BE2C (cell line): ENCODE data around the gene NTHL1.

Source experiments
- DNase-seq: peaks from one replicate; pipeline ENCODE4 v3.0.0-alpha.2; 2020
- H3K27me3 ChIP-seq: fragments of 250-450 bp; sonication (Bioruptor Pico); 2 replicates; pipeline ENCODE4 v1.5.1; 2020; ENCODE audit warnings: mild to moderate bottlenecking
- H3K36me3 ChIP-seq: fragments of 250-450 bp; sonication (Bioruptor Pico); 2 replicates; pipeline ENCODE4 v1.5.1; 2020; ENCODE audit warnings: mild to moderate bottlenecking
- H3K4me1 ChIP-seq: fragments of 250-450 bp; sonication (Bioruptor Pico); 2 replicates; pipeline ENCODE4 v1.5.1; 2020
- H3K4me3 ChIP-seq: 2 replicates; pipeline ENCODE4 v1.5.1; 2011; ENCODE audit warnings: low read depth, low read length
- H3K9me3 ChIP-seq: fragments of 250-450 bp; sonication (Bioruptor Pico); 2 replicates; pipeline ENCODE4 v1.5.1; 2020
- CTCF ChIP-seq: IDR thresholded peaks from 2 replicates; pipeline ENCODE4 v1.5.1; 2012; ENCODE audit warnings: mild to moderate bottlenecking, low read depth, low read length

Gene NTHL1

GRCh38 chr16:2082171-2082982 lies 34.7 kb upstream of the NTHL1 start:
- Histone ChIP-seq H3K9me3 (no peaks in the 10 kb centered on the region), H3K4me1 (peaks cover 8% of the 10 kb centered on the region; the same call in 1 of the 2 replicates), H3K4me3 (no peak overlapping the region), H3K27me3 (no peaks in the 10 kb centered on the region), H3K36me3 (peaks cover 49% of the 10 kb centered on the region)
- no peak for TF ChIP-seq CTCF
- no peak for DNase-seq

- no peak for DNase-seq
- no peak for TF ChIP-seq CTCF
- Histone ChIP-seq H3K4me1 (peaks cover 8% of the 10 kb centered on the region; the same call in 1 of the 2 replicates), H3K4me3 (no peak overlapping the region), H3K27me3 (no peaks in the 10 kb centered on the region), H3K36me3 (peaks cover 46% of the 10 kb centered on the region), H3K9me3 (no peaks in the 10 kb centered on the region)
Measured at GRCh38 chr16:2081201-2082084, 33.8 kb upstream of the NTHL1 start.

- no peak for DNase-seq
- Histone ChIP-seq H3K9me3 (no peaks in the 10 kb centered on the region), H3K36me3 (peaks cover 37% of the 10 kb centered on the region), H3K4me1 (no peaks in the 10 kb centered on the region; the same call in 1 of the 2 replicates), H3K4me3 (no peak overlapping the region), H3K27me3 (no peaks in the 10 kb centered on the region)
- no peak for TF ChIP-seq CTCF
Measured at GRCh38 chr16:2079991-2080390, 32.4 kb upstream of the NTHL1 start.

- H3K9me3 ChIP-seq: no peaks in the 10 kb centered on the region
- no peaks in the 10 kb centered on the region; the same call in 1 of the 2 replicates for H3K4me1 ChIP-seq
- H3K4me3 ChIP-seq: no peak overlapping the region
- H3K27me3 ChIP-seq: no peaks in the 10 kb centered on the region
- peaks cover 32% of the 10 kb centered on the region for H3K36me3 ChIP-seq
- TF ChIP-seq CTCF: no peak
- no peak for DNase-seq
Measured at GRCh38 chr16:2079311-2079800, 31.7 kb upstream of the NTHL1 start.

GRCh38 chr16:2078691-2079090 lies 31.1 kb upstream of the NTHL1 start:
- Histone ChIP-seq H3K27me3 (no peaks in the 10 kb centered on the region), H3K4me3 (no peak overlapping the region), H3K9me3 (no peaks in the 10 kb centered on the region), H3K4me1 (no peaks in the 10 kb centered on the region; the same call in 1 of the 2 replicates), H3K36me3 (peaks cover 32% of the 10 kb centered on the region)
- DNase-seq: no peak
- TF ChIP-seq CTCF: no peak
